K562 (cell line): ENCODE results near the gene MAP3K4. TPM values are rescaled to one million over a fixed set of nuclear protein-coding genes. Genes with fewer than 3 reads are reported as not detected.
A peak's percentile ranks its signal among the peaks of the same experiment; 100 is the strongest.

Experiments used
- BRD4 ChIP-seq: fragments of 200-600 bp; sonication (generic); IDR thresholded peaks from 2 replicates; pipeline ENCODE4 v1.6.1; 2017; ENCODE audit warnings: inconsistent platforms
- CBX3 ChIP-seq, 2 experiments: IDR thresholded peaks; 1 replicate in 1 of 2; 2 replicates in 1 of 2; pipeline ENCODE4 v1.6.1; 2012; ENCODE audit warnings: inconsistent platforms in 2 of 2, low read length in 2 of 2, borderline replicate concordance in 1 of 2, control low read depth in 1 of 2
- DLX4 ChIP-seq: fragments of 250-450 bp; sonication (Bioruptor Pico); IDR thresholded peaks from 2 replicates; pipeline ENCODE4 v1.6.1; 2021; ENCODE audit warnings: mild to moderate bottlenecking
- E2F4 ChIP-seq: sonication (generic); formaldehyde crosslinking; IDR thresholded peaks from 2 replicates; pipeline ENCODE4 v1.8.0; 2022; ENCODE audit warnings: mild to moderate bottlenecking, low read depth, missing genetic modification reagents
- E2F6 ChIP-seq, 2 experiments: IDR thresholded peaks; 2 replicates each; pipeline ENCODE4 v1.6.1; 2011; ENCODE audit warnings: borderline replicate concordance in 1 of 2, control low read depth in 1 of 2, low read depth in 1 of 2, low read length in 1 of 2, mild to moderate bottlenecking in 1 of 2, mixed read lengths in 1 of 2, moderate library complexity in 1 of 2; ENCODE audit not compliant: insufficient read depth in 1 of 2, insufficient read length in 1 of 2, poor library complexity in 1 of 2, severe bottlenecking in 1 of 2; ENCODE audit errors: extremely low read depth in 1 of 2
- MLX ChIP-seq, 2 experiments: fragments of 450-650 bp in 1 of 2; sonication (generic) in 1 of 2; formaldehyde crosslinking; conservative IDR thresholded peaks; 2 replicates each; pipeline versions ENCODE4 v1.4.0 to v1.8.1; 2020 to 2022; ENCODE audit warnings: mild to moderate bottlenecking in 1 of 2, missing genetic modification reagents in 1 of 2
- PKNOX1 ChIP-seq: fragments of 450-650 bp; IDR thresholded peaks from 2 replicates; pipeline ENCODE4 v1.6.1; 2016
- POLR2AphosphoS5 ChIP-seq: IDR thresholded peaks from 2 replicates; pipeline ENCODE4 v1.6.1; 2011; ENCODE audit warnings: mild to moderate bottlenecking, low read depth, low read length, moderate library complexity; ENCODE audit not compliant: control insufficient read depth, insufficient read depth
- SP1 ChIP-seq: sonication (generic); formaldehyde crosslinking; IDR thresholded peaks from 2 replicates; pipeline ENCODE4 v1.8.1; 2022; ENCODE audit warnings: mild to moderate bottlenecking, missing genetic modification reagents
- TGIF2 ChIP-seq: sonication (generic); formaldehyde crosslinking; IDR thresholded peaks from 2 replicates; pipeline ENCODE4 v1.8.1; 2022; ENCODE audit warnings: mild to moderate bottlenecking, missing genetic modification reagents, moderate library complexity
- ZBTB43 ChIP-seq: sonication (generic); formaldehyde crosslinking; IDR thresholded peaks from 2 replicates; pipeline ENCODE4 v1.8.0; 2023; ENCODE audit warnings: mild to moderate bottlenecking, missing genetic modification reagents
- ZFP36 ChIP-seq: fragments of 150-350 bp; IDR thresholded peaks from 2 replicates; pipeline ENCODE4 v1.6.1; 2018; ENCODE audit warnings: low read length, low read depth; ENCODE audit not compliant: partially characterized antibody
- ZNF609 ChIP-seq: sonication (generic); formaldehyde crosslinking; IDR thresholded peaks from 2 replicates; pipeline ENCODE4 v1.8.1; 2023; ENCODE audit warnings: missing genetic modification reagents, mild to moderate bottlenecking, borderline replicate concordance
- ZNF668 ChIP-seq: fragments of 250-450 bp; sonication (Bioruptor Pico); IDR thresholded peaks from 2 replicates; pipeline ENCODE4 v1.8.0; 2022; ENCODE audit warnings: mild to moderate bottlenecking, inconsistent platforms
- polyA plus RNA-seq, 8 experiments: library from polyadenylated mRNA; depleted of rRNA in 4 of 8; stranded (reverse) in 5 of 8; unstranded in 3 of 8; fragments of >200 nt; fragmentation: Nextera tagmentation in 2 of 8; fragmentation: Illumina TruSeq in 1 of 8; extraction: Ambion mirVana in 2 of 8; extraction: Trizol in 1 of 8; gene quantifications; 2 replicates each; pipeline versions ENCODE4 v1.2.1 to v1.2.3, GENCODE V29; 2011 to 2014; ENCODE audit warnings: inconsistent platforms in 1 of 8, missing spikeins in 1 of 8
- total RNA-seq, 7 experiments: library from RNA; depleted of rRNA in 6 of 7; stranded (reverse); fragments of >200 nt in 6 of 7; fragmentation: Illumina TruSeq in 2 of 7; extraction: Trizol in 2 of 7; gene quantifications; 2 replicates each; pipeline versions ENCODE4 v1.2.1 to v1.2.3, GENCODE V29; 2011 to 2021; ENCODE audit warnings: low replicate concordance in 1 of 7

MAP3K4 gene
- total and polyA plus RNA-seq, 9 of the 15 experiments (the other 6 are each of a cell fraction or from before 2014, with no cell fraction given) = 21.0 to 77.2 (median 48.9) TPM

GRCh38 chr6:160991406-160992060 lies at the start of gene MAP3K4 (continued):
- TF ChIP-seq ZNF609 (peak; percentile 97), E2F6 (IDR thresholded peaks at IDR 0.05; ENCODE audit: borderline replicate concordance in 1 of 2, extremely low read depth in 1 of 2, insufficient read depth in 1 of 2, insufficient read length in 1 of 2, low read depth in 1 of 2, low read length in 1 of 2, poor library complexity in 1 of 2, severe bottlenecking in 1 of 2) (peak; percentile 71 to 78), ZNF668 (CRISPR knock-in tag) (peak; percentile 19; the same call in 1 of the 2 replicates), TGIF2 (peak; percentile 96), CBX3 (IDR thresholded peaks at IDR 0.05; ENCODE audit: borderline replicate concordance in 1 of 2, low read length in 2 of 2) (no peak; a peak in 1 of 3 replicates), PKNOX1 (no peak), SP1 (CRISPR knock-in tag) (peak; percentile 86; the same call in 1 of the 2 replicates), ZBTB43 (CRISPR knock-in tag) (no peak; the same call in 1 of the 2 replicates), BRD4 (peak; percentile 64; the same call in 1 of the 2 replicates), MLX (CRISPR knock-in tag; conservative IDR thresholded peaks at IDR 0.05) (peak in 1 of 2 experiments; percentile 74; a peak in 2 of 4 replicates), DLX4 (CRISPR knock-in tag) (no peak), E2F4 (peak; percentile 34; the same call in 1 of the 2 replicates), ZFP36 (peak; percentile 70), POLR2AphosphoS5 (peak; percentile 72; the same call in 1 of the 2 replicates)
